IMR-90 (cell line): ENCODE data around the gene FBXW11. TPM values are rescaled to one million over a fixed set of nuclear protein-coding genes. Genes with fewer than 3 reads are reported as not detected.

Source experiments
- ATAC-seq: fragments of 200-7000 bp; cut with Tn5 transposase; 2 replicates; pipeline ENCODE4 v1.9.1; 2020; ENCODE audit warnings: low read depth, mild to moderate bottlenecking, moderate library complexity
- BruUV-seq: library from RNA; stranded (reverse); fragments of 400-500 nt; replicated peaks from 2 replicates; lab custom pipeline; 2021; lab: Mats Ljungman, UMichigan
- CTCF ChIA-PET: fragments of 300-600 bp; formaldehyde crosslinking; extraction: SDS; loops from one replicate; lab custom pipeline; 2021; ENCODE audit warnings: antibody characterized with exemption; lab: Yijun Ruan, JAX
- POLR2A ChIA-PET: fragments of 300-600 bp; sonication (Branson Sonifier 250); formaldehyde crosslinking; loops from one replicate; lab custom pipeline; 2022; ENCODE audit warnings: antibody characterized with exemption; ENCODE audit not compliant: unreplicated experiment; lab: Charles Lee
- DNase-seq: peaks from one replicate; pipeline ENCODE4 v3.0.0; 2013
- H2AFZ ChIP-seq: replicated peaks from 2 replicates; pipeline ENCODE3; 2013; ENCODE audit warnings: low read length, mild to moderate bottlenecking; ENCODE audit not compliant: poor library complexity
- H2AK5ac ChIP-seq: 2 replicates; pipeline ENCODE4 v1.6.1; 2013; ENCODE audit warnings: low read depth, low read length, inconsistent platforms
- H2AK9ac ChIP-seq: replicated peaks from 2 replicates; pipeline ENCODE3; 2013; ENCODE audit warnings: mild to moderate bottlenecking, low read depth, low read length, moderate library complexity; ENCODE audit not compliant: poor library complexity
- H2BK120ac ChIP-seq: 2 replicates; pipeline ENCODE4 v1.6.1; 2013; ENCODE audit warnings: low read depth, low read length, inconsistent platforms
- H2BK15ac ChIP-seq: 3 replicates; pipeline ENCODE4 v1.6.1; 2013; ENCODE audit warnings: low read depth, low read length, inconsistent platforms
- H2BK20ac ChIP-seq: 2 replicates; pipeline ENCODE4 v1.6.1; 2013; ENCODE audit warnings: low read depth, mild to moderate bottlenecking, inconsistent platforms, low read length, moderate library complexity
- H2BK5ac ChIP-seq: 2 replicates; pipeline ENCODE4 v1.6.1; 2013; ENCODE audit warnings: mild to moderate bottlenecking, low read depth, low read length, inconsistent platforms; ENCODE audit not compliant: poor library complexity, severe bottlenecking
- H3K14ac ChIP-seq: replicated peaks from 2 replicates; pipeline ENCODE4 v1.6.1; 2013; ENCODE audit warnings: low read depth, low read length, inconsistent platforms
- H3K18ac ChIP-seq: 2 replicates; pipeline ENCODE4 v1.6.1; 2013; ENCODE audit warnings: low read depth, low read length, control low read depth
- H3K23ac ChIP-seq: 2 replicates; pipeline ENCODE4 v1.6.1; 2013; ENCODE audit warnings: low read depth, low read length, inconsistent platforms
- H3K27ac ChIP-seq: 2 replicates; pipeline ENCODE4 v1.5.1; 2013; ENCODE audit warnings: mild to moderate bottlenecking, control low read depth, low read length; ENCODE audit not compliant: insufficient read depth
- H3K27me3 ChIP-seq: 2 replicates; pipeline ENCODE4 v1.6.1; 2013; ENCODE audit warnings: low read length; ENCODE audit not compliant: control insufficient read depth, insufficient read depth
- H3K36me3 ChIP-seq: 2 replicates; pipeline ENCODE4 v1.6.1; 2013; ENCODE audit warnings: low read length, mixed read lengths; ENCODE audit not compliant: control insufficient read depth, insufficient read depth
- H3K4ac ChIP-seq: 2 replicates; pipeline ENCODE4 v1.6.1; 2013; ENCODE audit warnings: low read depth, low read length, inconsistent platforms
- H3K4me1 ChIP-seq: 2 replicates; pipeline ENCODE4 v1.6.1; 2013; ENCODE audit warnings: low read length, mixed read lengths; ENCODE audit not compliant: control insufficient read depth, insufficient read depth
- H3K4me2 ChIP-seq: 2 replicates; pipeline ENCODE4 v1.6.1; 2013; ENCODE audit warnings: low read depth, mild to moderate bottlenecking, control low read depth, low read length, moderate library complexity
- H3K4me3 ChIP-seq: 2 replicates; pipeline ENCODE4 v1.5.1; 2013; ENCODE audit warnings: low read depth, mild to moderate bottlenecking, control low read depth, low read length, moderate library complexity; ENCODE audit not compliant: insufficient read depth
- H3K56ac ChIP-seq: 2 replicates; pipeline ENCODE4 v1.6.1; 2013; ENCODE audit warnings: low read length, inconsistent platforms; ENCODE audit not compliant: insufficient read depth; ENCODE audit errors: extremely low read depth
- H3K79me1 ChIP-seq, 2 experiments: 2 replicates each; pipeline ENCODE4 v1.6.1; 2013; ENCODE audit warnings: low read length in 2 of 2, inconsistent platforms in 1 of 2, low read depth in 1 of 2
- H3K9ac ChIP-seq: 2 replicates; pipeline ENCODE4 v1.6.1; 2013; ENCODE audit warnings: low read depth, low read length, control low read depth
- H3K9me1 ChIP-seq: 2 replicates; pipeline ENCODE4 v1.6.1; 2013; ENCODE audit warnings: low read length, inconsistent platforms; ENCODE audit not compliant: insufficient read depth
- H3K9me3 ChIP-seq: 2 replicates; pipeline ENCODE4 v1.6.1; 2013; ENCODE audit warnings: low read length; ENCODE audit not compliant: control insufficient read depth, insufficient read depth
- H4K20me1 ChIP-seq: 2 replicates; pipeline ENCODE4 v1.6.1; 2013; ENCODE audit warnings: low read length, inconsistent platforms; ENCODE audit not compliant: insufficient read depth
- H4K5ac ChIP-seq: 2 replicates; pipeline ENCODE4 v1.6.1; 2013; ENCODE audit warnings: mild to moderate bottlenecking, low read depth, low read length, control low read depth
- H4K8ac ChIP-seq, 2 experiments: 2 replicates each; pipeline ENCODE4 v1.6.1; 2013; ENCODE audit warnings: low read depth in 2 of 2, low read length in 2 of 2, control low read depth in 1 of 2, inconsistent platforms in 1 of 2
- H4K91ac ChIP-seq: 2 replicates; pipeline ENCODE4 v1.6.1; 2013; ENCODE audit warnings: low read depth, low read length, inconsistent platforms; ENCODE audit not compliant: insufficient read depth
- BHLHE40 ChIP-seq: fragments of 150-350 bp; IDR thresholded peaks from 2 replicates; pipeline ENCODE4 v1.6.1; 2016; ENCODE audit warnings: mild to moderate bottlenecking, low read depth, low read length
- CEBPB ChIP-seq: IDR thresholded peaks from 2 replicates; pipeline ENCODE4 v1.6.1; 2012; ENCODE audit warnings: low read depth, low read length, improper control_type of control experiment
- CHD1 ChIP-seq: IDR thresholded peaks from 2 replicates; pipeline ENCODE4 v1.6.1; 2012; ENCODE audit warnings: low read depth, low read length, improper control_type of control experiment
- FOS ChIP-seq: fragments of 150-350 bp; IDR thresholded peaks from 2 replicates; pipeline ENCODE4 v1.6.1; 2016; ENCODE audit warnings: low read depth, low read length
- MAFK ChIP-seq: IDR thresholded peaks from 2 replicates; pipeline ENCODE4 v1.6.1; 2012; ENCODE audit warnings: low read depth, low read length, improper control_type of control experiment
- MAZ ChIP-seq: IDR thresholded peaks from 2 replicates; pipeline ENCODE4 v1.6.1; 2012; ENCODE audit warnings: low read depth, mild to moderate bottlenecking, low read length, improper control_type of control experiment, moderate library complexity, borderline replicate concordance
- MXI1 ChIP-seq: IDR thresholded peaks from 2 replicates; pipeline ENCODE4 v1.6.1; 2012; ENCODE audit warnings: low read depth, mild to moderate bottlenecking, low read length, moderate library complexity, borderline replicate concordance
- NFE2L2 ChIP-seq: fragments of 150-350 bp; IDR thresholded peaks from 2 replicates; pipeline ENCODE4 v1.6.1; 2016; ENCODE audit warnings: low read depth, mild to moderate bottlenecking, low read length
- POLR2A ChIP-seq: IDR thresholded peaks from 2 replicates; pipeline ENCODE4 v1.6.1; 2012; ENCODE audit warnings: mild to moderate bottlenecking, low read depth, low read length
- RAD21 ChIP-seq: IDR thresholded peaks from 2 replicates; pipeline ENCODE4 v1.6.1; 2012; ENCODE audit warnings: low read length, improper control_type of control experiment
- RFX5 ChIP-seq: IDR thresholded peaks from 2 replicates; pipeline ENCODE4 v1.8.0; 2012; ENCODE audit warnings: low read depth, mild to moderate bottlenecking, low read length, moderate library complexity
- SMC3 ChIP-seq: fragments of 150-350 bp; IDR thresholded peaks from 2 replicates; pipeline ENCODE4 v1.6.1; 2016; ENCODE audit warnings: low read depth, mild to moderate bottlenecking, antibody characterized with exemption, low read length, moderate library complexity
- WGBS, 2 experiments: methylation state at CpG; one replicate each; pipeline versions ENCODE4 v1.1.5 to v1.1.7; 2013; ENCODE audit warnings: missing lambda C conversion rate in 2 of 2; ENCODE audit not compliant: insufficient read length in 1 of 2; ENCODE audit errors: extremely low coverage in 2 of 2; 5-methylcytosine and 5-hydroxymethylcytosine counted together
- dilution Hi-C: fragments of 300-500 bp; cut with HindIII; formaldehyde crosslinking; loops from one replicate; pipeline ENCODE4 v1.14.3; 2018; ENCODE audit warnings: low sequenced_read_pairs; ENCODE audit not compliant: unreplicated experiment
- in situ Hi-C: fragments of 300-500 bp; cut with MboI; formaldehyde crosslinking; loops from 3 replicates; pipeline ENCODE4 v1.14.3; 2019; ENCODE audit warnings: low sequenced_read_pairs, inconsistent platforms, mixed read lengths
- intact Hi-C: fragments of 100-400 bp; cut with micrococcal nuclease; formaldehyde crosslinking; loops from 2 replicates; pipeline ENCODE4 v1.10.0; 2022
- polyA plus RNA-seq, 3 experiments: library from polyadenylated mRNA; depleted of rRNA; stranded (reverse); fragments of >200 nt; gene quantifications; 2 replicates each; pipeline ENCODE4 v1.2.3, GENCODE V29; 2012; ENCODE audit warnings: low replicate concordance in 1 of 3
- total RNA-seq: library from RNA; depleted of rRNA; stranded (reverse); fragments of >200 nt; gene quantifications from 2 replicates; pipeline ENCODE4 v1.2.3, GENCODE V29; 2012
- TF ChIP-seq, protein P1 (sequence below): fragments of 150-350 bp; IDR thresholded peaks from 2 replicates; pipeline ENCODE4 v1.6.1; 2016; ENCODE audit warnings: low read depth, mild to moderate bottlenecking, low read length, moderate library complexity, borderline replicate concordance
- TF ChIP-seq, protein P2 (sequence below): fragments of 150-350 bp; IDR thresholded peaks from 2 replicates; pipeline ENCODE4 v1.6.1; 2017; ENCODE audit warnings: mild to moderate bottlenecking, antibody characterized with exemption, low read length, low read depth
- TF ChIP-seq, protein P3 (sequence below): conservative IDR thresholded peaks from 2 replicates; pipeline ENCODE4 v1.5.1; 2012; ENCODE audit warnings: mild to moderate bottlenecking, low read depth, low read length, improper control_type of control experiment

FBXW11 gene
- total and polyA plus RNA-seq, 2 of the 4 experiments (the other 2 are of a cell fraction): 34.3 to 97.1 TPM

DNA sequence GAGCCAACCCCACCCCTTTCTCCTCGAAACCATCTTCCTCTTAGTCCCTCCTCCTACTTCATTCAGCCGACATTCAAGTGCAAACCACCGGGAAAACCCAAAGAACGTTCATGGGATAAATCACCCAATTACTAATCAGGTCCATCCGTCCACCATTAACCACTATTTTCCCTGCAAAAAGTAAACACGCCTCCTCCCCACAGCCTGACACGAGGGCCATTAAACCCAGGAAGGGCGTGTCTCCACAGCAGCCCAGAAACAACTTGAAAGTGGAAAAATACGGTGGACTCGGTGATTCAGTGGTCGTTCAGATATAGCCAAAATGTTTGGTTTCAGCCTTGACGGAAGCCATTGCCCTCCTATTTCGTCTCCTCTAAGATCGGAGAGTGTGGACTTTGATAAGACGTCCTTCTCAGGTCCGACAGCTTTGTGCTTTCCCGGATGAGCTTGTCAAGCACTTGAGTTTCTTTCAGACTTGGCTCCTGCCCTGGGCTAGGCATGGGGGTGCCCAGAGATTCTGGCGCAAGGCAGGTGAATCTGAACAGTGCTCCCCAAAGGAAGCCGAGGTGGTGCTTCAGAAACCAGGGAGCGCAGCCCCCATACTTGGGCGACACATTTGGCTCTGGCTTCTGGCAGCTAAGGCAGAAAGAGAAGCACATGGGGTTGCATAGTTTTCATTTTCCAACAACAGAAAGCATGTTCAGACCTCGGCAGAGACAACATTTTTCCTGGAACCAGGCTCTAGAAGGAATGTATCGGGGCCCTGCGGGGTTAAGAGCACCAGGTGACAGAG, 164.3 kb downstream of the FBXW11 start:
- in situ Hi-C loops: no loop called here
- TF ChIP-seq, protein P1, sequence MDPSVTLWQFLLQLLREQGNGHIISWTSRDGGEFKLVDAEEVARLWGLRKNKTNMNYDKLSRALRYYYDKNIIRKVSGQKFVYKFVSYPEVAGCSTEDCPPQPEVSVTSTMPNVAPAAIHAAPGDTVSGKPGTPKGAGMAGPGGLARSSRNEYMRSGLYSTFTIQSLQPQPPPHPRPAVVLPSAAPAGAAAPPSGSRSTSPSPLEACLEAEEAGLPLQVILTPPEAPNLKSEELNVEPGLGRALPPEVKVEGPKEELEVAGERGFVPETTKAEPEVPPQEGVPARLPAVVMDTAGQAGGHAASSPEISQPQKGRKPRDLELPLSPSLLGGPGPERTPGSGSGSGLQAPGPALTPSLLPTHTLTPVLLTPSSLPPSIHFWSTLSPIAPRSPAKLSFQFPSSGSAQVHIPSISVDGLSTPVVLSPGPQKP: no peak
- no peak for TF ChIP-seq MAZ
- TF ChIP-seq SMC3: no peak
- TF ChIP-seq CEBPB: no peak
- TF ChIP-seq RAD21: no peak
- TF ChIP-seq RFX5: no peak
- TF ChIP-seq, protein P2, sequence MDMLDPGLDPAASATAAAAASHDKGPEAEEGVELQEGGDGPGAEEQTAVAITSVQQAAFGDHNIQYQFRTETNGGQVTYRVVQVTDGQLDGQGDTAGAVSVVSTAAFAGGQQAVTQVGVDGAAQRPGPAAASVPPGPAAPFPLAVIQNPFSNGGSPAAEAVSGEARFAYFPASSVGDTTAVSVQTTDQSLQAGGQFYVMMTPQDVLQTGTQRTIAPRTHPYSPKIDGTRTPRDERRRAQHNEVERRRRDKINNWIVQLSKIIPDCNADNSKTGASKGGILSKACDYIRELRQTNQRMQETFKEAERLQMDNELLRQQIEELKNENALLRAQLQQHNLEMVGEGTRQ: no peak
- TF ChIP-seq FOS: no peak
- TF ChIP-seq BHLHE40: no peak
- no peak for TF ChIP-seq MXI1
- no peak for TF ChIP-seq MAFK
- no peak for TF ChIP-seq NFE2L2
- TF ChIP-seq CHD1: no peak
- TF ChIP-seq POLR2A: no peak
- TF ChIP-seq, protein P3, sequence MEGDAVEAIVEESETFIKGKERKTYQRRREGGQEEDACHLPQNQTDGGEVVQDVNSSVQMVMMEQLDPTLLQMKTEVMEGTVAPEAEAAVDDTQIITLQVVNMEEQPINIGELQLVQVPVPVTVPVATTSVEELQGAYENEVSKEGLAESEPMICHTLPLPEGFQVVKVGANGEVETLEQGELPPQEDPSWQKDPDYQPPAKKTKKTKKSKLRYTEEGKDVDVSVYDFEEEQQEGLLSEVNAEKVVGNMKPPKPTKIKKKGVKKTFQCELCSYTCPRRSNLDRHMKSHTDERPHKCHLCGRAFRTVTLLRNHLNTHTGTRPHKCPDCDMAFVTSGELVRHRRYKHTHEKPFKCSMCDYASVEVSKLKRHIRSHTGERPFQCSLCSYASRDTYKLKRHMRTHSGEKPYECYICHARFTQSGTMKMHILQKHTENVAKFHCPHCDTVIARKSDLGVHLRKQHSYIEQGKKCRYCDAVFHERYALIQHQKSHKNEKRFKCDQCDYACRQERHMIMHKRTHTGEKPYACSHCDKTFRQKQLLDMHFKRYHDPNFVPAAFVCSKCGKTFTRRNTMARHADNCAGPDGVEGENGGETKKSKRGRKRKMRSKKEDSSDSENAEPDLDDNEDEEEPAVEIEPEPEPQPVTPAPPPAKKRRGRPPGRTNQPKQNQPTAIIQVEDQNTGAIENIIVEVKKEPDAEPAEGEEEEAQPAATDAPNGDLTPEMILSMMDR: no peak

More for the DNA sequence above, 164.3 kb downstream of the FBXW11 start:
- H2AK9ac ChIP-seq: no peak overlapping the region
- H2AFZ ChIP-seq: peak overlapping the region; percentile 33
- H2AK5ac ChIP-seq: no peak overlapping the region
- H3K56ac ChIP-seq: no peak overlapping the region
- no peak overlapping the region for H3K27ac ChIP-seq
- no peaks in the 10 kb centered on the region for H3K4me1 ChIP-seq
- DNase-seq: no peak
- H3K36me3 ChIP-seq: no peaks in the 10 kb centered on the region
- H2BK120ac ChIP-seq: no peak overlapping the region
- no peak overlapping the region for H4K5ac ChIP-seq
- H2BK5ac ChIP-seq: no peak overlapping the region
- H2BK15ac ChIP-seq: no peak overlapping the region
- H2BK20ac ChIP-seq: no peak overlapping the region
- no peak overlapping the region for H3K18ac ChIP-seq
- intact Hi-C loops: no loop called here
- H3K4me2 ChIP-seq: no peak overlapping the region
- no peak overlapping the region for H3K14ac ChIP-seq
- H3K23ac ChIP-seq: no peak overlapping the region
- dilution Hi-C loops: no loop called here
- no peak overlapping the region for H3K4me3 ChIP-seq
- H3K4ac ChIP-seq: no peak overlapping the region
- no peak overlapping the region for H3K9ac ChIP-seq
- no peaks in the 10 kb centered on the region for H3K9me3 ChIP-seq
- H3K9me1 ChIP-seq: 0 out of 2 replicates have a peak, but pooled peaks cover 2% of the 10 kb centered on the region
- H4K20me1 ChIP-seq: no peaks in the 10 kb centered on the region
- POLR2A ChIA-PET: no interaction called here
- no peaks in the 10 kb centered on the region for H3K79me1 ChIP-seq
- no peaks in the 10 kb centered on the region; the same call in 1 of the 2 replicates for H3K27me3 ChIP-seq
- ATAC-seq: no peak
- no TSS peak for BruUV-seq
- CTCF ChIA-PET: interaction anchor here (0.6 kb wide), 1 partner anchor 920 kb away, joined by 8 read pairs; no protein-coding TSS in a partner anchor
- H4K91ac ChIP-seq: no peak overlapping the region
- 77% methylated on average over 11 of the region's 24 CpGs; no CpG with 5 or more reads in 1 of the 2 experiments for WGBS, 2 experiments
- H4K8ac ChIP-seq: no peak overlapping the region
